Measurements from ENCODE around the gene CEND1. TPM values are rescaled to one million over a fixed set of nuclear protein-coding genes. Genes with fewer than 3 reads are reported as not detected.

The CEND1 gene
- total RNA-seq, 4 donors from 2014 or later = not detected

GRCh38 chr11:825366-826226, 35.7 kb upstream of the CEND1 start:
- TF ChIP-seq CTCF (IDR thresholded peaks at IDR 0.05) (no peak), EP300 (IDR thresholded peaks at IDR 0.05) (no peak), POLR2A (IDR thresholded peaks at IDR 0.05) (no peak)
- H3K27me3 ChIP-seq = peaks cover 0 to 49% of the 10 kb centered on the region in 2 donors
- no peak overlapping the region for H3K4me3 ChIP-seq
- peaks cover 0 to 66% (median 48%) of the 10 kb centered on the region in 4 donors for H3K4me1 ChIP-seq
- H3K27ac ChIP-seq = no peak overlapping the region
- DNase-seq (ENCODE audit: low spot score in 2 of 2) = no peak
- 81 to 82% methylated on average over 9 of the region's 12 CpGs for WGBS, 2 donors
- H3K9me3 ChIP-seq = no peaks in the 10 kb centered on the region
- H3K36me3 ChIP-seq = peaks cover 0 to 46% (median 26%) of the 10 kb centered on the region in 3 donors

DNA sequence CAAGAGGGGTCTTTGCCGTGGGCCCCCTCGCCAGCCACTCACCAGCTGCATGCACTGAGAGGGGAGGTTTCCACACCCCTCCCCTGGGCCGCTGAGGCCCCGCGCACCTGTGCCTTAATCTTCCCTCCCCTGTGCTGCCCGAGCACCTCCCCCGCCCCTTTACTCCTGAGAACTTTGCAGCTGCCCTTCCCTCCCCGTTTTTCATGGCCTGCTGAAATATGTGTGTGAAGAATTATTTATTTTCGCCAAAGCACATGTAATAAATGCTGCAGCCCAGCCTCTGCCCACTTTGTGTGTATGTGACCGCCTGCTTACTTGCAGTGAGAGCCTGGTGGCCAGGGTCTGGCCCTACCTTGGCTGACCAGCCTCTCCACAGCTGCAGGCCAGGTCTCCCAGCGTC, 35.1 kb upstream of the CEND1 start:
- no peak overlapping the region for H3K27ac ChIP-seq
- H3K4me3 ChIP-seq = no peak overlapping the region
- no peaks in the 10 kb centered on the region for H3K9me3 ChIP-seq
- peaks cover 0 to 63% (median 48%) of the 10 kb centered on the region in 4 donors for H3K4me1 ChIP-seq
- DNase-seq (ENCODE audit: low spot score in 2 of 2) = no peak
- H3K27me3 ChIP-seq = peaks cover 0 to 42% of the 10 kb centered on the region in 2 donors
- H3K36me3 ChIP-seq = peaks cover 0 to 46% (median 26%) of the 10 kb centered on the region in 3 donors
- WGBS, 2 donors = 84% methylated on average over 11 of the region's 11 CpGs
- TF ChIP-seq CTCF (IDR thresholded peaks at IDR 0.05) (no peak), POLR2A (IDR thresholded peaks at IDR 0.05) (no peak), EP300 (IDR thresholded peaks at IDR 0.05) (no peak)

- Histone ChIP-seq H3K9me3 (no peaks in the 10 kb centered on the region), H3K27ac (no peak overlapping the region), H3K4me1 (peaks cover 0 to 57% (median 42%) of the 10 kb centered on the region in 4 donors), H3K27me3 (peaks cover 0 to 37% of the 10 kb centered on the region in 2 donors), H3K4me3 (no peak overlapping the region), H3K36me3 (peaks cover 0 to 46% (median 26%) of the 10 kb centered on the region in 3 donors)
- no peak for TF ChIP-seq CTCF (IDR thresholded peaks at IDR 0.05)
- TF ChIP-seq POLR2A (IDR thresholded peaks at IDR 0.05) = no peak
- no peak for TF ChIP-seq EP300 (IDR thresholded peaks at IDR 0.05)
- WGBS, 2 donors = 84 to 90% methylated on average over 3 to 40 of the region's 59 CpGs
- DNase-seq (ENCODE audit: low spot score in 2 of 2) = no peak
Measured at GRCh38 chr11:824292-824880, 34.5 kb upstream of the CEND1 start.

- TF ChIP-seq CTCF (IDR thresholded peaks at IDR 0.05) (no peak), POLR2A (IDR thresholded peaks at IDR 0.05) (no peak), EP300 (IDR thresholded peaks at IDR 0.05) (no peak)
- Histone ChIP-seq H3K27ac (no peak overlapping the region), H3K36me3 (peaks cover 0 to 46% (median 26%) of the 10 kb centered on the region in 3 donors), H3K4me1 (peaks cover 0 to 54% (median 39%) of the 10 kb centered on the region in 4 donors), H3K27me3 (peaks cover 0 to 29% of the 10 kb centered on the region in 2 donors), H3K4me3 (no peak overlapping the region), H3K9me3 (no peaks in the 10 kb centered on the region)
- WGBS, 2 donors = 83 to 88% methylated on average over 29 to 50 of the region's 53 CpGs
- DNase-seq (ENCODE audit: low spot score in 2 of 2) = no peak
Measured at GRCh38 chr11:823441-824291, 33.8 kb upstream of the CEND1 start.

All from tibial nerve (tissue), 4 donors.